GM23338 (cell line): ENCODE measurements around the gene C1orf50.

Source experiments
- CTCF ChIP-seq, 2 experiments: fragments of 200-600 bp in 1 of 2; sonication (generic) in 1 of 2; conservative IDR thresholded peaks; 2 replicates each; pipeline versions ENCODE4 v1.5.1 to v1.6.1; 2016 to 2017; ENCODE audit warnings: antibody characterized with exemption in 2 of 2, low read depth in 2 of 2, mild to moderate bottlenecking in 2 of 2, moderate library complexity in 1 of 2
- EZH2 ChIP-seq: fragments of 200-600 bp; sonication (generic); IDR thresholded peaks from one replicate; pipeline ENCODE4 v1.8.0; 2017; ENCODE audit warnings: antibody characterized with exemption, mild to moderate bottlenecking, low read depth; ENCODE audit not compliant: unreplicated experiment
- REST ChIP-seq: IDR thresholded peaks from one replicate; pipeline ENCODE4 v1.6.1; 2018; ENCODE audit warnings: antibody characterized with exemption; ENCODE audit not compliant: unreplicated experiment

DNA sequence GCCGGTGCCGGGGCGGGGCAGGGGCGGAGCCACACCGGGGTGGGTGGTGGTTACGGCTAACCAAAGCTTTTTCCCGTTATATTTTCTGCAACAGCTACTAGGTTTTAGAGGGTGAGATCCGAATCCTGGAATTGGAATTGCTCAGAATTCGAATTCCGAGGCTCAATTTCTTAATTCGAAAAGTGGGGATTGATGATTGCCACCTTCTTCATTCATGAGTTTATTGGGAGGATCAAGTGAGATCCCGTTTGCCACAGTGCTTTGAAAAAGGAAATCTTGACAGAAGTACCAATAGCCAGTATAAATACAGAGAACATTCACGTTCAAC lies 50.4 kb downstream of the C1orf50 start:
- TF ChIP-seq EZH2, result no peak
- no peak for TF ChIP-seq CTCF (conservative IDR thresholded peaks at IDR 0.05; ENCODE audit: low read depth in 2 of 2)
- no peak for TF ChIP-seq REST
